H1 (cell line): ENCODE data around the gene IL18BP. TPM values are rescaled to one million over a fixed set of nuclear protein-coding genes. Genes with fewer than 3 reads are reported as not detected.

ENCODE experiments used
- polyA plus RNA-seq, 7 experiments: library from polyadenylated mRNA; depleted of rRNA in 3 of 7; stranded (reverse) in 5 of 7; unstranded in 2 of 7; fragments of >200 nt in 5 of 7; fragments of 200-250 nt in 2 of 7; gene quantifications; 1 replicate in 5 of 7; 2 replicates in 1 of 7; 4 replicates in 1 of 7; pipeline versions ENCODE4 v1.2.1 to v1.2.3, GENCODE V29; 2011 to 2013; ENCODE audit warnings: missing spikeins in 2 of 7, mixed read lengths in 2 of 7
- total RNA-seq: library from RNA; stranded (reverse); fragmentation: NEBNext Ultra II Directional; extraction: Animal tissue kit (Norgen Biotek cat#: 25700); gene quantifications from 2 replicates; pipeline ENCODE4 v1.2.1, GENCODE V29; 2021
- TF ChIP-seq, protein P1 (sequence below), 3 experiments: IDR thresholded peaks; 1 replicate in 2 of 3; 2 replicates in 1 of 3; pipeline versions ENCODE4 v1.5.1 to v1.6.1; 2011; ENCODE audit warnings: low read length in 3 of 3, mild to moderate bottlenecking in 3 of 3, inconsistent platforms in 2 of 3, low read depth in 1 of 3, moderate library complexity in 1 of 3; ENCODE audit not compliant: insufficient read depth in 1 of 3; ENCODE audit errors: control extremely low read depth in 1 of 3
- TF ChIP-seq, protein P2 (sequence below): IDR thresholded peaks from 2 replicates; pipeline ENCODE4 v1.6.1; 2012; ENCODE audit warnings: inconsistent platforms

Gene IL18BP
- total and polyA plus RNA-seq, 2 of the 8 experiments (the other 6 are each of a cell fraction or from before 2014, with no cell fraction given), result 9.8 to 17.0 TPM

DNA sequence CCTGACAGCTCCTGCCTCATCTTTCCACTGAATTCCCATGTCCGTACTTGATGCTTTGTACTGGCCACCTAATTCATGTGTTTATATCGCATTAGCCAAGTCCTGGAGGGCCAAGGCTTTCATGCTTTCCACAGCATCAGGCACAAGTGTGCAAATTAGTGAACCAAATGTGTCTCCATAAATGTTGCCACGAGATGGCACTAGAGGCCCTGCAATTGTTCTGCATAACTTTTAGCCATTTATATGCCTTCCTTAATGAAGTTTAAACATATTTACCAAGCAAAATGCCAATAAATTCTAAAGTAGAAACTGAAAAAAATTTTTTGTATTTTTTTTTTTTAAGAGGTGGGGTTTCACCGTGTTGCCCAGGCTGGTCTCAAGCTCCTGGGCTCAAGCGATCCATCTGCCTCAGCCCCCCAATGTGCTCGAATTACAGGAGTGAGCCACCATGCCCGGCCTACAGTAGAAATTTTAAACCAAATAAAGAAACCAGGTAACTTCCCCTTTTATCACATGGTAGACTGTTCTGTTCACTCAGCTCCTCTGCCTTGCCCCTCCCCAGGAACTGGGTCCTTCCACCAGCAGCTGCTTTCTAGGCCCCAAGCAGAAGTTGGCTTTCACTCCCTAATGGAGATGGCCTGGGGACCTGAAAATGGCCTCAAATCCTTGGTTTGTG is 20.8 kb upstream of the IL18BP start (continued):
- TF ChIP-seq, protein P1, sequence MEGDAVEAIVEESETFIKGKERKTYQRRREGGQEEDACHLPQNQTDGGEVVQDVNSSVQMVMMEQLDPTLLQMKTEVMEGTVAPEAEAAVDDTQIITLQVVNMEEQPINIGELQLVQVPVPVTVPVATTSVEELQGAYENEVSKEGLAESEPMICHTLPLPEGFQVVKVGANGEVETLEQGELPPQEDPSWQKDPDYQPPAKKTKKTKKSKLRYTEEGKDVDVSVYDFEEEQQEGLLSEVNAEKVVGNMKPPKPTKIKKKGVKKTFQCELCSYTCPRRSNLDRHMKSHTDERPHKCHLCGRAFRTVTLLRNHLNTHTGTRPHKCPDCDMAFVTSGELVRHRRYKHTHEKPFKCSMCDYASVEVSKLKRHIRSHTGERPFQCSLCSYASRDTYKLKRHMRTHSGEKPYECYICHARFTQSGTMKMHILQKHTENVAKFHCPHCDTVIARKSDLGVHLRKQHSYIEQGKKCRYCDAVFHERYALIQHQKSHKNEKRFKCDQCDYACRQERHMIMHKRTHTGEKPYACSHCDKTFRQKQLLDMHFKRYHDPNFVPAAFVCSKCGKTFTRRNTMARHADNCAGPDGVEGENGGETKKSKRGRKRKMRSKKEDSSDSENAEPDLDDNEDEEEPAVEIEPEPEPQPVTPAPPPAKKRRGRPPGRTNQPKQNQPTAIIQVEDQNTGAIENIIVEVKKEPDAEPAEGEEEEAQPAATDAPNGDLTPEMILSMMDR (IDR thresholded peaks at IDR 0.05; ENCODE audit: control extremely low read depth in 1 of 3, insufficient read depth in 1 of 3, low read depth in 1 of 3, low read length in 3 of 3), result peak in 2 of 3 experiments; percentile 58 to 60; a peak in 3 of 4 replicates
- TF ChIP-seq, protein P2, sequence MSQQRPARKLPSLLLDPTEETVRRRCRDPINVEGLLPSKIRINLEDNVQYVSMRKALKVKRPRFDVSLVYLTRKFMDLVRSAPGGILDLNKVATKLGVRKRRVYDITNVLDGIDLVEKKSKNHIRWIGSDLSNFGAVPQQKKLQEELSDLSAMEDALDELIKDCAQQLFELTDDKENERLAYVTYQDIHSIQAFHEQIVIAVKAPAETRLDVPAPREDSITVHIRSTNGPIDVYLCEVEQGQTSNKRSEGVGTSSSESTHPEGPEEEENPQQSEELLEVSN, result no peak
